Cardiac ventricle fibroblast (primary cell): ENCODE data around the gene LZTS3. TPM values are rescaled to one million over a fixed set of nuclear protein-coding genes. Genes with fewer than 3 reads are reported as not detected.

Experiments used
- total RNA-seq: library from RNA; depleted of rRNA; stranded (reverse); fragments of >200 nt; gene quantifications from 2 replicates; pipeline ENCODE4 v1.2.3, GENCODE V29; 2015

Gene LZTS3
- total RNA-seq = 2.7 and 3.3 TPM in 2 replicates

GRCh38 chr20:3172933-3173609, at the start of gene LZTS3:
LZTS3 (minus strand) TSS chr20:3173549; CDS start chr20:3167163, 6,386 bp downstream.

GRCh38 chr20:3209257-3209945, 36.1 kb upstream of the LZTS3 start, which contains the start of gene ITPA:
ITPA (plus strand) TSS chr20:3209498; CDS start chr20:3209552, 54 bp downstream.

GRCh38 chr20:3204124-3204794, 30.9 kb upstream of the LZTS3 start, which contains the start of gene DDRGK1:
DDRGK1 (minus strand) TSS chr20:3204682; CDS start chr20:3204627, 55 bp downstream.

Other genes starting within 250 kb of the LZTS3 start
- gene GNRH2, start 129.9 kb downstream of the LZTS3 start, total RNA-seq = not detected in 2 replicates
- gene MRPS26, start 127.5 kb downstream of the LZTS3 start, total RNA-seq = 31.5 and 37.0 TPM in 2 replicates
- gene OXT, start 101.9 kb downstream of the LZTS3 start, total RNA-seq = not detected in 2 replicates
- not detected in 2 replicates for gene AVP, start 88.8 kb downstream of the LZTS3 start, total RNA-seq
- gene FASTKD5, start 13.7 kb downstream of the LZTS3 start, total RNA-seq = 7.2 and 7.6 TPM in 2 replicates
- gene UBOX5, start 13.7 kb downstream of the LZTS3 start, total RNA-seq = 3.6 and 3.7 TPM in 2 replicates
- gene DDRGK1, start 31.1 kb upstream of the LZTS3 start, total RNA-seq = 45.1 and 59.9 TPM in 2 replicates
- gene ITPA, start 35.9 kb upstream of the LZTS3 start, total RNA-seq = 39.3 and 43.7 TPM in 2 replicates
- gene SLC4A11, start 65.6 kb upstream of the LZTS3 start, total RNA-seq = 0.94 and 1.5 TPM in 2 replicates
- 10.4 and 11.2 TPM in 2 replicates for gene DNAAF9, start 234.1 kb upstream of the LZTS3 start, total RNA-seq